HG03103 (cell line): ENCODE results near the gene TGFBR1.

ENCODE experiments used
- ATAC-seq: cut with Tn5 transposase; IDR thresholded peaks from one replicate; pipeline ENCODE4 v1.9.1; 2021; ENCODE audit warnings: low read depth; ENCODE audit not compliant: unreplicated experiment

The TGFBR1 gene

GRCh38 chr9:99104459-99105151 lies at the start of gene TGFBR1:
TGFBR1 (plus strand) TSS chr9:99105113; CDS start chr9:99105206, 93 bp downstream.
- ATAC-seq, result peak; percentile 78

DNA sequence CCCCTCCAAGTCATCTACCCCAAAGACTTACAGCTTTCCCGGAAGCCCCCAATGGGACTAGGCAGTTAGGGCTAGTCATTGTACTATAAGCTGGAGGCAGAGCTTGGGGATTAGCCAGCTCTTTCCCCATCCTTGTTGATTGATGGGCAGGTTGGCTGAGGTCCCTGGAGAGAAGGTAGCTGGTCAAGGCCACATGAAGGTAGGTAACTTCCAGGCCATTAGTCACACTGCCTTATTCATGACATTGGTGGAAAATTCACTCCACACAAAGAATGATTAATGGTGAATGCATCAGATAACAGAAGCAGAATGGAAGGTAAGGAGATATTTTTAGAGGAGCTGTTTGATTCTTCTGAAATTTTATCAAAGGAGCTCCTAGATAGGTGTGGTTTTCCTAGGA lies 49.5 kb upstream of the TGFBR1 start:
- ATAC-seq, result no peak

DNA sequence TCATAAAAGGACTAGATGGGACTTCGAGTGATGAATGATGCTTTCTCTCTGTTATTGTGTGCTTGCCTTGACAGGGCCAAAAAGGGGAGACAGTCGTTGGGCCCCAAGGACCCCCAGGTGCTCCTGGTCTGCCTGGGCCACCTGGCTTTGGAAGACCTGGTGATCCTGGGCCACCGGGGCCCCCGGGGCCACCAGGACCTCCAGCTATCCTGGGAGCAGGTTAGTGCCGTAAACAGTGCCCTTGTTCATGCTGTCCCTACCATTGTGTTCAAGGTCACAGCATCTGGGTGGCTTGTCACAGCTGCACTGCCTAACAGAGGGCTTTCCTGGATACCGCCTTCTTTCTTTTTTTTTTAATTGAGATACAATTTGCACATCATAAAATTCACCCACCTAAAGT lies 48.7 kb upstream of the TGFBR1 start:
- no peak for ATAC-seq

DNA sequence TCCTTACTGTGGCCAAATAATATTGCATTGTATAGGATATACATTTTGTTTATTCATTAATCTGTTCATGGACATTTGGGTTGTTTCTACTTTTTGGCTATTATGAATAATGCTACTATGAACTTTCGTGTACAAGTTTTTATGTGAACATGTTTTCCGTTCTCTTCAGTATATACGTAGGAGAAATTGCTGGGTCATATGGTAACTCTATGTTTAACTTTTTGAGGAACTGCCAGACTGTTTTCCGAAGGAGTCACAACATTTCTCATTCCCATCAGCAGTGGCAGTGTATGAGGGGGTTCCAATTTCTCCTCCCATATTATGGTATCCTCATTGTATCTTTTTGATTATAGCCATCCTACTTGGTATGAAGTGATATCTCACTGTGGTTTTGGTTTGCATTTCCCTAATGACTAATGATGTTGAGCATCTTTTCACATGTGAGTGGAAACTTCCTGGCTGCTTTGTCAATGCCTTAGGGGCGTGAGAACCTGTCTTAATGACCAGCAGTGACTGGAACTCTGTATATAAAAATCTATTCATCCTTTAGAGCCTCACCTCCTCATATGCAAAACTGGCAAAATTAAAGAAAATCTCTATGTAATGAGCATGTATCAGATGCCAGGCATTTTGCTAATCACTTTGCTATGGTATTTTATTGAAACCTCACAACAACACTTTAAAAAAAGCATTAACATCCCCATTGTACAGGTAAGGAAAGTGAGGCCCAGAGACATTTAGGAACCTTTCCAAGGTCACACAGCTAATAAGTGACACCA lies 47.8 kb upstream of the TGFBR1 start:
- ATAC-seq, result no peak

GRCh38 chr9:99057665-99058625 lies 47.0 kb upstream of the TGFBR1 start:
- peak; percentile 65 for ATAC-seq

GRCh38 chr9:99058964-99059921 lies 45.7 kb upstream of the TGFBR1 start:
- ATAC-seq, result no peak

DNA sequence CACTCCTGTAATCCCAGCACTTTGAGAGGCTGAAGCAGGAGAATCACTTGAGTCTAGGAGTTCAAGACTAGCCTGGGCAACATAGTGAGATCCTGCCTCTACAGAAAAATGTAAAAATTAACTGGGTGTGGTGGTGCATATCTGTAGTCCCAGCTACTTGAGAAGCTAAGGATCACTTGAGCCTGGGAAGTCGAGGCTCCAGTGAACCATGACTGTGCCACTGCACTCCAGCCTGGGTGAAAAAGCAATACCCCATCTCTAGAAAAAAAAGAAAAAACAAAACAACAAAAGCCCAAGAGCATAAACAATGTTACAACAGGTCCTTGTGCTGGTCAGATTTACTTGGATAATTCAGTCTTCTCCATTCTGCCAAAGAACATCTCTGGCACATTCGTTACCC lies 44.3 kb upstream of the TGFBR1 start:
- ATAC-seq, result no peak

DNA sequence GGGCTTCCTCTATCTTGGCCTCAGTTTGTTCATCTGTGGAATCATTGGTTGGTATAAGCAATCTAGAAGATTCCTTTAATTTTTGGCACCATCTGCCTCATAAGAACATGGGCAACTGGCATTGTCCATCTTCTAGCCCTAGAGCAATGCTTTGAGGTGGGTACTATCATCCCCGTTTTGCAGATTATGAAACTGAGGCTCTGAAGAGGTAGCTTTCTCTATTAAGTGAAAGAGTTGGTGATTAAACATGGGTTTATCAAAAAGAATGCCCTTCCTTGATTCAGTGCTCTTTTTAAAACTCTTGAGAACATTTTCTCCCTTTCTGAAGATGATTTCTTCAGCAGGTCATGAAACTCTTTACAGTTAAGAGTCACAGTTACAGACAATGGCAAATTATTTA lies 42.4 kb upstream of the TGFBR1 start:
- no peak for ATAC-seq

- no peak for ATAC-seq
Observed at GRCh38 chr9:99063522-99063921, 41.4 kb upstream of the TGFBR1 start.

DNA sequence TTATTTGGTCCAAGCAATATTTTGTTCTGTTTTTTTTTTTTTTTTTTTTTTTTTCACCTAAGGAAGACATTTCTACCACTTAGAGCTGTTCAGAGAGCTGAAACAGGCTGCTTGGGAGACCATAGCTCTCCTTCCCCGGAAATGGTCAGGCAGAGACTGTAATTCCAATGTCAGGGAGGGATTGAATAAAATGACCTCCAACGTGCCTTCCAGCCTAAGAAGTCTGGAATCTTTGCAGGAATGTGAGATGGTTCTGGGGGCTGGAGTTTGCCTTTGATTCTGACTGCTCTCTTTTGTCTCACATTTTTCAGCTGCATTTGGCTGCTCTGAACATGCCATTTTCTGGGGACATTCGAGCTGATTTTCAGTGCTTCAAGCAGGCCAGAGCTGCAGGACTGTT lies 38.3 kb upstream of the TGFBR1 start:
- ATAC-seq, result no peak

- no peak for ATAC-seq
Observed at GRCh38 chr9:99069075-99069474, 35.8 kb upstream of the TGFBR1 start.

GRCh38 chr9:99069546-99069945 lies 35.4 kb upstream of the TGFBR1 start:
- ATAC-seq, result no peak

GRCh38 chr9:99070681-99071080 lies 34.2 kb upstream of the TGFBR1 start:
- ATAC-seq, result no peak

GRCh38 chr9:99071313-99072039 lies 33.4 kb upstream of the TGFBR1 start:
- ATAC-seq, result no peak

DNA sequence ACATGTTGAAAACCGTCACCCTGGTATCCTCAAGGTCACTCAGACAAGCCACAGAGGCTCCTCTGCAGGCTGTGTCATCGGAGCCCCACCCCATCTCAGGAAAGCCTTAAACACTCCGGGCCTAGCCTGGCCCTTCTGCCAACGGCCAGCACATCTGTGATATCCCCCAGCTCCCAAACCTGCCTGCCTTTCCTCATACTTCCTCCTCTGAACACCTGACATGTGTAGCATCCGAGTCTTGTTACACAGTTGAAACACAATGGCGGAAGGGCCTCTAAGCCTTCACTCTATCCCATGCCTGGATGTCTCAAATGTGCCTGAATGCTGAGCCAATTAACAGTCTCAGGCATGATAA lies 32.9 kb upstream of the TGFBR1 start:
- no peak for ATAC-seq

DNA sequence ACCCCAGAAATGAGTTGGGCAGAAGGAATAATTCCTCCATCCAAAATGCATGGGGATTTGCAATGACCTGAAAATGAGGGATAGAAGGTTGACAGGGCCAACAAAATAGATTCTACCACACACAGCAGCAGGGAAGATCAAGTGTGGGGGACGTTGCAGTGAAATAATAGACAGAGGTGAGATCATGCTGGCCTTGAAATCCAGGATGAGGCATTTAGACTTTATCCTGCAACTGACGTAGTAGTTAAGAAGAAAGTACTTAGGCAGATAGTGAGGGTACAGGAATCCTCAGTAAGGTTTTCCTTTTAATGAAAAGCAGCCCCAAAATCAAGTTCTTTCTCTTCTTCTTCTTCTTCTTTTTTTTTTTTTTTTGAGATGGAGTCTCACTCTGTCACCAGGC lies 31.6 kb upstream of the TGFBR1 start:
- no peak for ATAC-seq

DNA sequence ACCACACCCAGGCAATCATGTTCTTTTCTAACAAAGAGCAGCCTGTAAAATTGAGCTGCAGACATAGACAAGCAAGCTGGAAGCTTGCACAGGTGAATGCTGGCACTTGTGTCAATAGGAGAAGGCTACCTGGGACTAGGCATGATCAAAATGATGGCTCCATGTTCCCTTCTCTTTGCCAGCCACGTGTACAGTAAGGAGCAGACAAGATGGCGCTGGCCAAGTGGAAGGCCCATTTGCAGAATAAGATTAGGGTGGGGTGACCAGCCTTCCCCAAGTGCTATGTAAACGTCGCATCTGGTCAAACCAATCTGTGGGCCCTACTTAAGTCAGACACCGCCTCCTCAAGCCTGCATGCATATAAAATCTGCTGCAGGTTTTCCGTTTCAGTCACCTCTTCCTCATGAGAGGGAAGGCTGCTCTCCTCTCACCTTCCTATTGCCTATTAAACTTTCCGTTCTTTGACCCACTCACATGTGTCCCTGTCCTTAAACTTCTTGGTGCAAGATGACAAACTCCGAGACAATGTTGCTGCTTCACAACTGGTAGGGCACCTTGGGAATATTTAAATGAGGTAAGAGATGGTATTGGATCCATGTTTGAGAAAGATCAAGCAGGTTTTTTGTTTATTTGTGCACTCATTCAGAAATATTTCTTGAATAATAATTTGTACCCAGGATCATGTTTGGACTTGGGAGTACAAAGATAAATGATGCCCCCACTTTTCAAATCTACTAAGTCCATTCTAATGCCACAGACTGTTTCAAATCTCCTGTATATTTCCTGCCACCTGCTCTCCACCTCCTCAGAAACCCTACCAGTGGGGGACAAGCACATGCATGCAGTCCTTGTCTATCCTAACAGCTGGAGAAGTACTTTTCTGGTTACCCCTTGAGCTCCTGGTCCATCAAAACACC lies 30.7 kb upstream of the TGFBR1 start:
- no peak for ATAC-seq

DNA sequence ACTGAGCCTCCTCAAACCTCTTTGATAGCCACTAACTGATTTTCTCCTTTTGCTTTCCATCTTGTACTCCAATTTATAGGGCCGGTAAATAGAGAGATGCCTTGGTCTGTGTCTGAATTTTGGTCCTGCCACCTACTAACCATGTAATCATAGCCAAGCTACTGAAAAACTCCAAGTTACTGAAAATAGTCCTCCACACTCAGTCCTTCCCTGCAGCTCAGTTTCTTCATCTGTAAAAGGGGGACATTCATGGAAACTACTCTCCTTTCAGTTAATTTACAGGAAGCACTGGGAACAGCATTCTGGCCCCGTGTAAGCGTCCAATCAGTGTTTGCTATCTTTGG lies 30.0 kb upstream of the TGFBR1 start:
- ATAC-seq, result no peak
